Measurements from ENCODE around the gene SCGB2B2.
"Not testable (repeated sequence)": the region's sequence is repeated elsewhere in the genome, so short reads cannot be mapped to it uniquely, and the experiment has no call there.

SCGB2B2 gene

GRCh38 chr19:34669305-34669704 lies 7.7 kb downstream of the SCGB2B2 start:
- Histone ChIP-seq H3K27me3 (ENCODE audit: insufficient read depth, insufficient read length) (no peaks in the 10 kb centered on the region), H3K36me3 (ENCODE audit: insufficient read depth, insufficient read length, low read length) (no peaks in the 10 kb centered on the region), H3K9me3 (ENCODE audit: insufficient read depth, low read length) (no peaks in the 10 kb centered on the region), H3K4me3 (ENCODE audit: insufficient read length, low read depth) (no peak overlapping the region), H3K4me1 (ENCODE audit: insufficient read depth, insufficient read length) (peaks cover 4% of the 10 kb centered on the region), H3K9ac (ENCODE audit: insufficient read length, low read depth) (no peak overlapping the region)
- no peak for DNase-seq (ENCODE audit: low read depth, low spot score)
- TF ChIP-seq ZNF274 (IDR thresholded peaks at IDR 0.05; ENCODE audit: low read depth, low read length): no peak
- no peak for TF ChIP-seq YY1 (IDR thresholded peaks at IDR 0.05; ENCODE audit: insufficient read depth, insufficient read length)

GRCh38 chr19:34668690-34669089 lies 8.3 kb downstream of the SCGB2B2 start:
- not testable (repeated sequence) for H3K9me3 ChIP-seq (ENCODE audit: insufficient read depth, low read length); DNase-seq (ENCODE audit: low read depth, low spot score); H3K27me3 ChIP-seq (ENCODE audit: insufficient read depth, insufficient read length); H3K4me1 ChIP-seq (ENCODE audit: insufficient read depth, insufficient read length); H3K9ac ChIP-seq (ENCODE audit: insufficient read length, low read depth); H3K36me3 ChIP-seq (ENCODE audit: insufficient read depth, insufficient read length, low read length); H3K4me3 ChIP-seq (ENCODE audit: insufficient read length, low read depth)

- not testable (repeated sequence) for H3K4me1 ChIP-seq (ENCODE audit: insufficient read depth, insufficient read length); H3K36me3 ChIP-seq (ENCODE audit: insufficient read depth, insufficient read length, low read length); H3K9me3 ChIP-seq (ENCODE audit: insufficient read depth, low read length); H3K9ac ChIP-seq (ENCODE audit: insufficient read length, low read depth); H3K4me3 ChIP-seq (ENCODE audit: insufficient read length, low read depth); DNase-seq (ENCODE audit: low read depth, low spot score); H3K27me3 ChIP-seq (ENCODE audit: insufficient read depth, insufficient read length)
These were observed 8.8 kb downstream of the SCGB2B2 start for GRCh38 chr19:34668077-34668689.

GRCh38 chr19:34667349-34668076 lies 9.4 kb downstream of the SCGB2B2 start:
- Histone ChIP-seq H3K9me3 (ENCODE audit: insufficient read depth, low read length) (no peaks in the 10 kb centered on the region), H3K27me3 (ENCODE audit: insufficient read depth, insufficient read length) (no peaks in the 10 kb centered on the region), H3K36me3 (ENCODE audit: insufficient read depth, insufficient read length, low read length) (no peaks in the 10 kb centered on the region), H3K4me3 (ENCODE audit: insufficient read length, low read depth) (no peak overlapping the region), H3K9ac (ENCODE audit: insufficient read length, low read depth) (no peak overlapping the region), H3K4me1 (ENCODE audit: insufficient read depth, insufficient read length) (peaks cover 4% of the 10 kb centered on the region)
- DNase-seq (ENCODE audit: low read depth, low spot score): no peak
- TF ChIP-seq ZNF274 (IDR thresholded peaks at IDR 0.05; ENCODE audit: low read depth, low read length): no peak
- no peak for TF ChIP-seq YY1 (IDR thresholded peaks at IDR 0.05; ENCODE audit: insufficient read depth, insufficient read length)
- no peak for TF ChIP-seq SUZ12 (IDR thresholded peaks at IDR 0.05; ENCODE audit: extremely low read depth, insufficient read depth, insufficient read length)

GRCh38 chr19:34666958-34667265 lies 10.0 kb downstream of the SCGB2B2 start:
- DNase-seq (ENCODE audit: low read depth, low spot score): no peak
- no peak overlapping the region for H3K4me3 ChIP-seq (ENCODE audit: insufficient read length, low read depth)
- no peaks in the 10 kb centered on the region for H3K36me3 ChIP-seq (ENCODE audit: insufficient read depth, insufficient read length, low read length)
- H3K9me3 ChIP-seq (ENCODE audit: insufficient read depth, low read length): no peaks in the 10 kb centered on the region
- TF ChIP-seq YY1 (IDR thresholded peaks at IDR 0.05; ENCODE audit: insufficient read depth, insufficient read length) (no peak), SUZ12 (IDR thresholded peaks at IDR 0.05; ENCODE audit: extremely low read depth, insufficient read depth, insufficient read length) (no peak), ZNF274 (IDR thresholded peaks at IDR 0.05; ENCODE audit: low read depth, low read length) (no peak)
- no peak overlapping the region for H3K9ac ChIP-seq (ENCODE audit: insufficient read length, low read depth)
- peaks cover 4% of the 10 kb centered on the region for H3K4me1 ChIP-seq (ENCODE audit: insufficient read depth, insufficient read length)
- no peaks in the 10 kb centered on the region for H3K27me3 ChIP-seq (ENCODE audit: insufficient read depth, insufficient read length)

GRCh38 chr19:34666200-34666957 lies 10.6 kb downstream of the SCGB2B2 start:
- no peaks in the 10 kb centered on the region for H3K27me3 ChIP-seq (ENCODE audit: insufficient read depth, insufficient read length)
- no peaks in the 10 kb centered on the region for H3K9me3 ChIP-seq (ENCODE audit: insufficient read depth, low read length)
- H3K4me3 ChIP-seq (ENCODE audit: insufficient read length, low read depth): no peak overlapping the region
- no peak for DNase-seq (ENCODE audit: low read depth, low spot score)
- no peaks in the 10 kb centered on the region for H3K36me3 ChIP-seq (ENCODE audit: insufficient read depth, insufficient read length, low read length)
- TF ChIP-seq ZNF274 (IDR thresholded peaks at IDR 0.05; ENCODE audit: low read depth, low read length): no peak
- TF ChIP-seq YY1 (IDR thresholded peaks at IDR 0.05; ENCODE audit: insufficient read depth, insufficient read length): no peak
- no peak for TF ChIP-seq SUZ12 (IDR thresholded peaks at IDR 0.05; ENCODE audit: extremely low read depth, insufficient read depth, insufficient read length)
- no peak overlapping the region for H3K9ac ChIP-seq (ENCODE audit: insufficient read length, low read depth)
- H3K4me1 ChIP-seq (ENCODE audit: insufficient read depth, insufficient read length): peaks cover 4% of the 10 kb centered on the region

GRCh38 chr19:34665275-34665674 lies 11.7 kb downstream of the SCGB2B2 start:
- not testable (repeated sequence) for H3K4me3 ChIP-seq (ENCODE audit: insufficient read length, low read depth); H3K9me3 ChIP-seq (ENCODE audit: insufficient read depth, low read length); DNase-seq (ENCODE audit: low read depth, low spot score); H3K36me3 ChIP-seq (ENCODE audit: insufficient read depth, insufficient read length, low read length); H3K9ac ChIP-seq (ENCODE audit: insufficient read length, low read depth); H3K27me3 ChIP-seq (ENCODE audit: insufficient read depth, insufficient read length); H3K4me1 ChIP-seq (ENCODE audit: insufficient read depth, insufficient read length)
